Esophagus squamous epithelium (tissue), 5 donors: ENCODE measurements around the gene BCL2. TPM values are rescaled to one million over a fixed set of nuclear protein-coding genes. Genes with fewer than 3 reads are reported as not detected.
"Not testable (repeated sequence)": the region's sequence is repeated elsewhere in the genome, so short reads cannot be mapped to it uniquely, and the experiment has no call there.

Experiments
- DNase-seq: peaks from one replicate; lab custom pipeline; 2025; lab: John Stamatoyannopoulos, UW
- H3K27ac ChIP-seq, 4 donors: fragments of 200-600 bp; sonication (generic); one replicate each; pipeline ENCODE4 v1.5.1; 2016 to 2019; ENCODE audit warnings: mild to moderate bottlenecking in 1 of 4
- H3K27me3 ChIP-seq, 4 donors: fragments of 200-600 bp; sonication (generic); 1 replicate in 3 of 4; 2 replicates in 1 of 4; pipeline versions ENCODE4 v1.5.1 to v1.6.0; 2017 to 2021; ENCODE audit warnings: antibody characterized with exemption in 1 of 4
- H3K36me3 ChIP-seq, 3 donors: fragments of 200-600 bp; sonication (generic); one replicate each; pipeline ENCODE4 v1.5.1; 2016 to 2019
- H3K4me1 ChIP-seq, 3 donors: fragments of 200-600 bp; sonication (generic); one replicate each; pipeline ENCODE4 v1.5.1; 2017 to 2019
- H3K4me3 ChIP-seq, 4 donors: fragments of 200-600 bp; sonication (generic); 1 replicate in 3 of 4; 2 replicates in 1 of 4; pipeline ENCODE4 v1.5.1; 2016 to 2019; ENCODE audit warnings: mild to moderate bottlenecking in 2 of 4, moderate library complexity in 1 of 4
- H3K9me3 ChIP-seq, 3 donors: fragments of 200-600 bp; sonication (generic); one replicate each; pipeline ENCODE4 v1.5.1; 2016 to 2019
- CTCF ChIP-seq, 6 experiments: fragments of 450-650 bp in 4 of 6; fragments of 200-600 bp in 2 of 6; sonication (generic) in 2 of 6; IDR thresholded peaks; one replicate each; pipeline ENCODE4 v1.5.1; 2016 to 2019; ENCODE audit warnings: antibody characterized with exemption in 6 of 6, mild to moderate bottlenecking in 4 of 6, moderate library complexity in 4 of 6
- POLR2A ChIP-seq, 4 donors: fragments of 450-650 bp; IDR thresholded peaks; one replicate each; pipeline ENCODE4 v1.6.1; 2017; ENCODE audit warnings: antibody characterized with exemption in 4 of 4, mild to moderate bottlenecking in 4 of 4, moderate library complexity in 3 of 4
- WGBS, 2 donors: methylation state at CpG; one replicate each; pipeline ENCODE4 v1.1.5; 2018; 5-methylcytosine and 5-hydroxymethylcytosine counted together
- intact Hi-C: fragments of 100-400 bp; cut with DNase I; formaldehyde crosslinking; loops from one replicate; pipeline ENCODE4 v1.15.0; 2022
- total RNA-seq, 4 donors: library from RNA; depleted of rRNA; stranded (reverse); fragments of >200 nt; gene quantifications; one replicate each; pipeline ENCODE4 v1.1.0, GENCODE V29; 2016
- donor health status: DM: yes; HTN: yes; CAD: no.

The BCL2 gene
- total RNA-seq, 4 donors from 2014 or later = 3.1 to 17.4 (median 4.2) TPM

- peak overlapping the region in 1 of 4 donors; percentile 10 for H3K27ac ChIP-seq
- intact Hi-C loops = no loop called here
- no peaks in the 10 kb centered on the region for H3K9me3 ChIP-seq
- H3K27me3 ChIP-seq = no peaks in the 10 kb centered on the region
- H3K4me1 ChIP-seq = peaks cover 4 to 23% (median 5%) of the 10 kb centered on the region in 3 donors
- no peak for TF ChIP-seq POLR2A (IDR thresholded peaks at IDR 0.05)
- TF ChIP-seq CTCF (IDR thresholded peaks at IDR 0.05) = no peak
- WGBS, 2 donors = 83 to 85% methylated on average over 14 of the region's 14 CpGs
- no peak for DNase-seq
- no peaks in the 10 kb centered on the region for H3K36me3 ChIP-seq
- no peak overlapping the region for H3K4me3 ChIP-seq
These were observed 112.3 kb downstream of the BCL2 start for GRCh38 chr18:63207143-63207790.

- H3K27me3 ChIP-seq = no peaks in the 10 kb centered on the region
- no peak for TF ChIP-seq POLR2A (IDR thresholded peaks at IDR 0.05)
- no peak for TF ChIP-seq CTCF (IDR thresholded peaks at IDR 0.05)
- intact Hi-C loops = no loop called here
- no peak for DNase-seq
- H3K36me3 ChIP-seq = no peaks in the 10 kb centered on the region
- H3K4me1 ChIP-seq = peaks cover 4 to 29% (median 6%) of the 10 kb centered on the region in 3 donors
- no peaks in the 10 kb centered on the region for H3K9me3 ChIP-seq
- 65 to 76% methylated on average over 12 to 13 of the region's 13 CpGs for WGBS, 2 donors
- no peak overlapping the region for H3K4me3 ChIP-seq
- H3K27ac ChIP-seq = peak overlapping the region in 1 of 4 donors; percentile 10
These were observed 113.0 kb downstream of the BCL2 start for GRCh38 chr18:63206433-63207142.

- TF ChIP-seq POLR2A (IDR thresholded peaks at IDR 0.05) (no peak), CTCF (IDR thresholded peaks at IDR 0.05) (no peak)
- 65 to 76% methylated on average over 4 to 6 of the region's 6 CpGs for WGBS, 2 donors
- peaks cover 4 to 32% (median 6%) of the 10 kb centered on the region in 3 donors for H3K4me1 ChIP-seq
- intact Hi-C loops = no loop called here
- H3K27me3 ChIP-seq = no peaks in the 10 kb centered on the region
- H3K9me3 ChIP-seq = no peaks in the 10 kb centered on the region
- no peak overlapping the region for H3K4me3 ChIP-seq
- H3K36me3 ChIP-seq = no peaks in the 10 kb centered on the region
- H3K27ac ChIP-seq = no peak overlapping the region
- no peak for DNase-seq
These were observed 113.7 kb downstream of the BCL2 start for GRCh38 chr18:63205791-63206252.

GRCh38 chr18:63203497-63203896 is 116.1 kb downstream of the BCL2 start:
- no peak for DNase-seq
- Histone ChIP-seq H3K27me3 (no peaks in the 10 kb centered on the region), H3K36me3 (no peaks in the 10 kb centered on the region), H3K9me3 (no peaks in the 10 kb centered on the region), H3K27ac (no peak overlapping the region), H3K4me3 (no peak overlapping the region), H3K4me1 (peaks cover 6 to 44% (median 7%) of the 10 kb centered on the region in 3 donors)
- 68 to 77% methylated on average over 3 of the region's 3 CpGs for WGBS, 2 donors
- intact Hi-C loops = no loop called here
- TF ChIP-seq POLR2A (IDR thresholded peaks at IDR 0.05) (no peak), CTCF (IDR thresholded peaks at IDR 0.05) (no peak)

- TF ChIP-seq CTCF (IDR thresholded peaks at IDR 0.05) = no peak
- no peak for TF ChIP-seq POLR2A (IDR thresholded peaks at IDR 0.05)
- no peaks in the 10 kb centered on the region for H3K27me3 ChIP-seq
- 68 to 95% methylated on average over 4 to 8 of the region's 8 CpGs for WGBS, 2 donors
- no peaks in the 10 kb centered on the region for H3K36me3 ChIP-seq
- intact Hi-C loops = no loop called here
- no peak for DNase-seq
- H3K4me1 ChIP-seq = peaks cover 3 to 38% (median 6%) of the 10 kb centered on the region in 3 donors
- H3K27ac ChIP-seq = peak overlapping the region in 1 of 4 donors; percentile 6
- no peaks in the 10 kb centered on the region for H3K9me3 ChIP-seq
- H3K4me3 ChIP-seq = no peak overlapping the region
These were observed 116.7 kb downstream of the BCL2 start for GRCh38 chr18:63202828-63203227.

- H3K4me1 ChIP-seq = peaks cover 3 to 44% (median 6%) of the 10 kb centered on the region in 3 donors
- not testable (repeated sequence) for H3K9me3 ChIP-seq
- WGBS, 2 donors = 86 to 90% methylated on average over 3 of the region's 3 CpGs
These were observed 118.1 kb downstream of the BCL2 start for GRCh38 chr18:63201456-63201855.

More at GRCh38 chr18:63201456-63201855, 118.1 kb downstream of the BCL2 start:
- DNase-seq, H3K4me3 ChIP-seq, intact Hi-C loops, H3K36me3 ChIP-seq, H3K27me3 ChIP-seq: not testable (repeated sequence)
- peak overlapping the region in 2 of 4 donors; percentile 45 to 49 for H3K27ac ChIP-seq
